Mucosa of rectum (tissue), 2 donors: ENCODE data around the gene ICOS.

Source experiments
- H3K27ac ChIP-seq, 2 donors: one replicate each; pipeline ENCODE4 v1.7.0; 2013; ENCODE audit warnings: inconsistent platforms in 2 of 2, low read depth in 2 of 2, low read length in 2 of 2
- H3K27me3 ChIP-seq, 2 donors: one replicate each; pipeline ENCODE4 v1.7.0; 2013; ENCODE audit warnings: low read length in 2 of 2; ENCODE audit not compliant: control insufficient read depth in 2 of 2, insufficient read depth in 2 of 2
- H3K36me3 ChIP-seq, 2 donors: one replicate each; pipeline ENCODE4 v1.7.0; 2013; ENCODE audit warnings: low read length in 2 of 2; ENCODE audit not compliant: control insufficient read depth in 2 of 2, insufficient read depth in 2 of 2
- H3K4me1 ChIP-seq, 2 donors: one replicate each; pipeline ENCODE4 v1.7.0; 2013; ENCODE audit warnings: low read length in 2 of 2, mild to moderate bottlenecking in 1 of 2; ENCODE audit not compliant: control insufficient read depth in 2 of 2, insufficient read depth in 2 of 2
- H3K4me3 ChIP-seq, 2 donors: one replicate each; pipeline ENCODE4 v1.7.0; 2013; ENCODE audit warnings: low read length in 2 of 2
- H3K9ac ChIP-seq, 2 donors: one replicate each; pipeline ENCODE4 v1.7.0; 2013; ENCODE audit warnings: low read length in 2 of 2, low read depth in 1 of 2, mild to moderate bottlenecking in 1 of 2
- H3K9me3 ChIP-seq, 2 donors: one replicate each; pipeline ENCODE4 v1.7.0; 2013; ENCODE audit warnings: low read length in 2 of 2; ENCODE audit not compliant: control insufficient read depth in 2 of 2
- donor health status: healthy.
- donor health status: Normal muscosa, but diverticular disease.

The ICOS gene

DNA sequence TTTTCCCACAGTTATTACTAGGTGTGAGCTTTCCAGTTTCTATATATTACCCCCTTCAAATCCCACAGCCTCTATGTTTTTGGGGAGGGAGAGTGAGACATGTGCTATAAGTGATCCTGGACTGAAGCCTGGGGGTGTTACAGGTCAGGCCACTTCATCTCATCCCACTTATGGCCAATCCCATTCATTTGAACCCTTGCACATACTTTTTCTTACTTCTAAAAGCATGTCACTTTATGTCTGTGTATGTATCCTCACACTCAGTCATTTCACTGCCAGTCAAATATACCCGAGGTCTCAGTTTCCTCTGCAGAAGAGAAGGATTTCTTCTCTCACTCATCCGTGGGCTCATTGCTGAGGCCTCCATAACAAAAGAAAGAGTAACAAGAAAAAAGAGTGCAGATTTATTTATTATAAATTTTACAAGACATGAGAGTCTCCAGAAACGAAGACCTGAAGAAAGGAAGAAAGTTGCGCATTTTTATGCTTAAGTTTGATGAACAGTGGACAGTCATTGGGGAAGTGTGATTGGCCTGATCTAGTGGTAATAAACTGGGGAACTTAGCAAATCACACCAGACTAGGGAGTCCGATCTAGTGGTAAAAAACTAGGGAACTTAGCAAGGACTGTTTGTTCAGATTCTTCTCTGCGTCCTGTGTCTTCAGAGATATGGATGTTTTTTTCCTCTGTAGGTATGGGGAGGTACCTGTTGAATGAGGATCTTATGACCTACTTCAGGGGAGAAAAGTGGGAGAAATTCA lies 52.1 kb downstream of the ICOS start:
- Histone ChIP-seq H3K27me3 (no peaks in the 10 kb centered on the region), H3K9ac (no peak overlapping the region), H3K4me3 (no peak overlapping the region), H3K4me1 (no peaks in the 10 kb centered on the region), H3K36me3 (no peaks in the 10 kb centered on the region), H3K9me3 (no peaks in the 10 kb centered on the region), H3K27ac (no peak overlapping the region)

GRCh38 chr2:203989521-203989920 lies 53.0 kb downstream of the ICOS start:
- H3K27ac ChIP-seq, result no peak overlapping the region
- H3K4me3 ChIP-seq, result no peak overlapping the region
- H3K9me3 ChIP-seq, result no peaks in the 10 kb centered on the region
- no peaks in the 10 kb centered on the region for H3K4me1 ChIP-seq
- H3K36me3 ChIP-seq, result no peaks in the 10 kb centered on the region
- no peaks in the 10 kb centered on the region for H3K27me3 ChIP-seq
- H3K9ac ChIP-seq, result no peak overlapping the region

DNA sequence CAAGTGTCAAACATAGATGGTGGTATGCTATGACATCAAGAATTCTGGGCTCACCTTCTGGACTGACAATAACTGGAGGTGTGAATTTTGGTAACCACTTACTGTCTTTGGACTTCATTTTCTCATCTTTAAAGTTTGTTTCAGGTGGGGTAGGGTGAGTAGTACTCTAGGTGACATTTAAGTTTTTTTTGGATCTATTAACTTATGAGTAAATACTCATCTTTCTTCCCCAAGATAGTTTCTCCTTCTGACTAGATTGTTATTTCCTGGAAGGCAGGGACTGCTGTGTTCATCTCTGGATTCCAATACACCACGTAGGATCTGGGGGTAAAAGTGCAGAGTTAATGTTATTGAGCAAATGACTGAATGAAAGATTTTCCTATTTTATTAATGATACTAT lies 55.9 kb downstream of the ICOS start:
- Histone ChIP-seq H3K27me3 (no peaks in the 10 kb centered on the region), H3K9ac (no peak overlapping the region), H3K27ac (no peak overlapping the region), H3K4me1 (no peaks in the 10 kb centered on the region), H3K4me3 (no peak overlapping the region), H3K36me3 (no peaks in the 10 kb centered on the region), H3K9me3 (no peaks in the 10 kb centered on the region)

GRCh38 chr2:203993011-203993410 lies 56.4 kb downstream of the ICOS start:
- no peaks in the 10 kb centered on the region for H3K4me1 ChIP-seq
- no peak overlapping the region for H3K4me3 ChIP-seq
- H3K9me3 ChIP-seq, result no peaks in the 10 kb centered on the region
- H3K27ac ChIP-seq, result no peak overlapping the region
- no peaks in the 10 kb centered on the region for H3K36me3 ChIP-seq
- H3K27me3 ChIP-seq, result no peaks in the 10 kb centered on the region
- no peak overlapping the region for H3K9ac ChIP-seq

- H3K36me3 ChIP-seq, result no peaks in the 10 kb centered on the region
- no peaks in the 10 kb centered on the region for H3K9me3 ChIP-seq
- H3K4me1 ChIP-seq, result no peaks in the 10 kb centered on the region
- H3K9ac ChIP-seq, result no peak overlapping the region
- no peak overlapping the region for H3K4me3 ChIP-seq
- no peaks in the 10 kb centered on the region for H3K27me3 ChIP-seq
- H3K27ac ChIP-seq, result no peak overlapping the region
Measured at GRCh38 chr2:203993560-203993959, 57.0 kb downstream of the ICOS start.

- Histone ChIP-seq H3K9me3 (no peaks in the 10 kb centered on the region), H3K4me1 (no peaks in the 10 kb centered on the region), H3K27me3 (no peaks in the 10 kb centered on the region), H3K36me3 (no peaks in the 10 kb centered on the region), H3K9ac (no peak overlapping the region), H3K27ac (no peak overlapping the region), H3K4me3 (no peak overlapping the region)
Measured at GRCh38 chr2:203994735-203995134, 58.2 kb downstream of the ICOS start.

GRCh38 chr2:203996692-203997091 lies 60.1 kb downstream of the ICOS start:
- Histone ChIP-seq H3K27me3 (no peaks in the 10 kb centered on the region), H3K9me3 (no peaks in the 10 kb centered on the region), H3K4me1 (no peaks in the 10 kb centered on the region), H3K36me3 (no peaks in the 10 kb centered on the region), H3K4me3 (no peak overlapping the region), H3K9ac (no peak overlapping the region), H3K27ac (no peak overlapping the region)

GRCh38 chr2:203997481-203997880 lies 60.9 kb downstream of the ICOS start:
- Histone ChIP-seq H3K27ac (no peak overlapping the region), H3K9ac (no peak overlapping the region), H3K27me3 (no peaks in the 10 kb centered on the region), H3K4me3 (no peak overlapping the region), H3K9me3 (no peaks in the 10 kb centered on the region), H3K36me3 (no peaks in the 10 kb centered on the region), H3K4me1 (no peaks in the 10 kb centered on the region)

- no peaks in the 10 kb centered on the region for H3K4me1 ChIP-seq
- no peak overlapping the region for H3K9ac ChIP-seq
- no peaks in the 10 kb centered on the region for H3K36me3 ChIP-seq
- no peak overlapping the region for H3K4me3 ChIP-seq
- no peaks in the 10 kb centered on the region for H3K27me3 ChIP-seq
- H3K27ac ChIP-seq, result no peak overlapping the region
- H3K9me3 ChIP-seq, result no peaks in the 10 kb centered on the region
Measured at GRCh38 chr2:203997980-203998809, 61.6 kb downstream of the ICOS start.

GRCh38 chr2:203999835-204000234 lies 63.3 kb downstream of the ICOS start:
- Histone ChIP-seq H3K9ac (no peak overlapping the region), H3K9me3 (no peaks in the 10 kb centered on the region), H3K27ac (no peak overlapping the region), H3K36me3 (no peaks in the 10 kb centered on the region), H3K4me3 (no peak overlapping the region), H3K4me1 (no peaks in the 10 kb centered on the region), H3K27me3 (no peaks in the 10 kb centered on the region)
